Keratinocyte (primary cell): ENCODE results near the gene NLRX1. TPM values are rescaled to one million over a fixed set of nuclear protein-coding genes. Genes with fewer than 3 reads are reported as not detected.
"Not testable (repeated sequence)": the region's sequence is repeated elsewhere in the genome, so short reads cannot be mapped to it uniquely, and the experiment has no call there.

ENCODE experiments used
- DNase-seq: peaks from one replicate; pipeline ENCODE4 v3.0.0-alpha.2; 2011; ENCODE audit warnings: low read depth, missing footprints, low spot score
- FAIRE-seq: peaks from 2 replicates; lab custom pipeline; 2011; peaks lifted over from hg19 to GRCh38; lab: Jason Lieb, UNC
- H2AFZ ChIP-seq: 2 replicates; pipeline ENCODE4 v1.6.0; 2012; ENCODE audit warnings: low read length, control low read depth, inconsistent platforms; ENCODE audit not compliant: control insufficient read depth
- H3K27ac ChIP-seq: 2 replicates; pipeline ENCODE4 v1.5.1; 2011; ENCODE audit warnings: low read length; ENCODE audit not compliant: control insufficient read depth, insufficient read depth
- H3K27me3 ChIP-seq: 3 replicates; pipeline ENCODE4 v1.6.0; 2011; ENCODE audit warnings: low read length; ENCODE audit not compliant: control insufficient read depth, insufficient read depth; ENCODE audit errors: extremely low read depth
- H3K36me3 ChIP-seq, 2 experiments: 2 replicates in 1 of 2; 3 replicates in 1 of 2; pipeline ENCODE4 v1.5.1; 2011; ENCODE audit warnings: low read length in 2 of 2, mild to moderate bottlenecking in 1 of 2; ENCODE audit not compliant: control insufficient read depth in 2 of 2, insufficient read depth in 2 of 2; ENCODE audit errors: extremely low read depth in 1 of 2
- H3K4me1 ChIP-seq: 3 replicates; pipeline ENCODE4 v1.5.1; 2011; ENCODE audit warnings: low read length; ENCODE audit not compliant: control insufficient read depth, insufficient read depth; ENCODE audit errors: extremely low read depth
- H3K4me2 ChIP-seq: 3 replicates; pipeline ENCODE4 v1.6.0; 2011; ENCODE audit warnings: low read depth, low read length; ENCODE audit not compliant: control insufficient read depth, insufficient read depth; ENCODE audit errors: extremely low read depth
- H3K4me3 ChIP-seq, 3 experiments: fragments of 200-600 bp in 1 of 3; sonication (generic) in 1 of 3; 2 replicates in 2 of 3; 3 replicates in 1 of 3; pipeline ENCODE4 v1.5.1; 2011 to 2016; ENCODE audit warnings: low read length in 3 of 3, mild to moderate bottlenecking in 3 of 3, control low read depth in 2 of 3, inconsistent platforms in 1 of 3, low read depth in 1 of 3, mixed read lengths in 1 of 3, mixed run types in 1 of 3, moderate library complexity in 1 of 3; ENCODE audit not compliant: control insufficient read depth in 2 of 3, insufficient read depth in 2 of 3; ENCODE audit errors: extremely low read depth in 1 of 3
- H3K79me2 ChIP-seq: 2 replicates; pipeline ENCODE4 v1.6.0; 2012; ENCODE audit warnings: low read length; ENCODE audit not compliant: control insufficient read depth, insufficient read depth
- H3K9ac ChIP-seq: 3 replicates; pipeline ENCODE4 v1.6.0; 2011; ENCODE audit warnings: low read length; ENCODE audit not compliant: control insufficient read depth, insufficient read depth; ENCODE audit errors: extremely low read depth
- H3K9me1 ChIP-seq: 3 replicates; pipeline ENCODE4 v1.6.0; 2011; ENCODE audit warnings: low read length; ENCODE audit not compliant: control insufficient read depth, insufficient read depth; ENCODE audit errors: extremely low read depth
- H3K9me3 ChIP-seq: 2 replicates; pipeline ENCODE4 v1.5.1; 2012; ENCODE audit warnings: low read depth, low read length; ENCODE audit not compliant: control insufficient read depth
- H4K20me1 ChIP-seq: 3 replicates; pipeline ENCODE4 v1.6.0; 2011; ENCODE audit warnings: low read length; ENCODE audit not compliant: control insufficient read depth, insufficient read depth; ENCODE audit errors: extremely low read depth
- EZH2 ChIP-seq: IDR thresholded peaks from one replicate; pipeline ENCODE4 v1.6.1; 2012; ENCODE audit warnings: inconsistent platforms, mild to moderate bottlenecking, low read length, moderate library complexity
- dilution Hi-C: fragments of 300-500 bp; cut with MboI; formaldehyde crosslinking; loops from one replicate; pipeline ENCODE4 v1.7.0; 2020; ENCODE audit warnings: low sequenced_read_pairs; ENCODE audit not compliant: extremely low pct_ligation_motif_present
- polyA plus RNA-seq, 5 experiments: library from polyadenylated mRNA; depleted of rRNA in 3 of 5; stranded (reverse) in 3 of 5; stranded (forward) in 1 of 5; unstranded in 1 of 5; fragments of >200 nt; gene quantifications; 1 replicate in 1 of 5; 2 replicates in 3 of 5; 3 replicates in 1 of 5; pipeline versions ENCODE4 v1.2.1 to v1.2.3, GENCODE V29; 2011 to 2012; ENCODE audit warnings: missing spikeins in 2 of 5, low read depth in 1 of 5, low replicate concordance in 1 of 5
- TF ChIP-seq, protein P1 (sequence below), 3 experiments: IDR thresholded peaks in 1 of 3; conservative IDR thresholded peaks in 1 of 3; optimal IDR thresholded peaks in 1 of 3; 2 replicates in 2 of 3; 3 replicates in 1 of 3; pipeline versions ENCODE3 to v1.5.1; 2011; ENCODE audit warnings: low read length in 3 of 3, mild to moderate bottlenecking in 3 of 3, moderate library complexity in 2 of 3, control low read depth in 1 of 3, inconsistent platforms in 1 of 3; ENCODE audit not compliant: insufficient read depth in 2 of 3; ENCODE audit errors: extremely low read depth in 1 of 3

NLRX1 gene
- polyA plus RNA-seq, 1 donor (not counting 4 experiments of a cell fraction or from before 2014, with no cell fraction given): 8.1 TPM

GRCh38 chr11:119189393-119189792, 20.9 kb downstream of the NLRX1 start:
- no peaks in the 10 kb centered on the region for H4K20me1 ChIP-seq
- H3K4me2 ChIP-seq: no peak overlapping the region
- no peaks in the 10 kb centered on the region for H3K9me1 ChIP-seq
- no peak for FAIRE-seq
- H3K36me3 ChIP-seq: no peaks in the 10 kb centered on the region
- H3K79me2 ChIP-seq: no peaks in the 10 kb centered on the region
- dilution Hi-C loops: no loop called here
- DNase-seq: no peak
- H3K9ac ChIP-seq: no peak overlapping the region
- no peak overlapping the region for H3K27ac ChIP-seq
- no peak overlapping the region for H2AFZ ChIP-seq
- TF ChIP-seq, protein P1, sequence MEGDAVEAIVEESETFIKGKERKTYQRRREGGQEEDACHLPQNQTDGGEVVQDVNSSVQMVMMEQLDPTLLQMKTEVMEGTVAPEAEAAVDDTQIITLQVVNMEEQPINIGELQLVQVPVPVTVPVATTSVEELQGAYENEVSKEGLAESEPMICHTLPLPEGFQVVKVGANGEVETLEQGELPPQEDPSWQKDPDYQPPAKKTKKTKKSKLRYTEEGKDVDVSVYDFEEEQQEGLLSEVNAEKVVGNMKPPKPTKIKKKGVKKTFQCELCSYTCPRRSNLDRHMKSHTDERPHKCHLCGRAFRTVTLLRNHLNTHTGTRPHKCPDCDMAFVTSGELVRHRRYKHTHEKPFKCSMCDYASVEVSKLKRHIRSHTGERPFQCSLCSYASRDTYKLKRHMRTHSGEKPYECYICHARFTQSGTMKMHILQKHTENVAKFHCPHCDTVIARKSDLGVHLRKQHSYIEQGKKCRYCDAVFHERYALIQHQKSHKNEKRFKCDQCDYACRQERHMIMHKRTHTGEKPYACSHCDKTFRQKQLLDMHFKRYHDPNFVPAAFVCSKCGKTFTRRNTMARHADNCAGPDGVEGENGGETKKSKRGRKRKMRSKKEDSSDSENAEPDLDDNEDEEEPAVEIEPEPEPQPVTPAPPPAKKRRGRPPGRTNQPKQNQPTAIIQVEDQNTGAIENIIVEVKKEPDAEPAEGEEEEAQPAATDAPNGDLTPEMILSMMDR (optimal IDR thresholded peaks at IDR 0.05 in 1 of 3, IDR thresholded peaks at IDR 0.05 in 1 of 3, conservative IDR thresholded peaks at IDR 0.05 in 1 of 3; ENCODE audit: extremely low read depth in 1 of 3, insufficient read depth in 2 of 3, low read length in 3 of 3): no peak
- no peak for TF ChIP-seq EZH2
- no peaks in the 10 kb centered on the region for H3K4me1 ChIP-seq
- H3K9me3 ChIP-seq: no peaks in the 10 kb centered on the region
- no peak overlapping the region for H3K4me3 ChIP-seq
- peaks cover 14% of the 10 kb centered on the region for H3K27me3 ChIP-seq

DNA sequence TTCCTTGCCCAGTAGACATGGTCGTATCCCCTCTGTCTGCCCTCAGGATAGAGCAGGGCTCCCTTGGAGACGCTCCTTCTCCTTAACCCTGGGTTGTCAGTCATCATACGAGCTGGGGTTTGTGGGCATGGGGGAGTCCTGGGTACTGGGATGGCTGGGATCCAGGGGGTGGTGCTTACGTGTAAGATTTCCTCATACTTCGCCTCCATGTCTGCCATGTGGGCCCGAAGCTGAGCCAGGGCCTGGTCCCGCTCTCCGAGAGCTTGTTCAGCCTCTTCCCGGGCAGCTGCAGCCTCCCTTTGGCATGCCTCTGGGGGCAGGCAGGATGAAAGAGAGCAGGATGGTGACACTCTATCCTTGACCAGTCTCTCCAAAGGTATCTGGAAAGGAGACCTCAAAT, 22.0 kb downstream of the NLRX1 start:
- no peaks in the 10 kb centered on the region for H3K79me2 ChIP-seq
- no peaks in the 10 kb centered on the region for H3K4me1 ChIP-seq
- H3K4me3 ChIP-seq: no peak overlapping the region
- no peaks in the 10 kb centered on the region for H3K9me1 ChIP-seq
- no peak overlapping the region for H3K27ac ChIP-seq
- dilution Hi-C loops: no loop called here
- peaks cover 14% of the 10 kb centered on the region for H3K27me3 ChIP-seq
- DNase-seq: no peak
- no peak for TF ChIP-seq EZH2
- TF ChIP-seq, protein P1 (optimal IDR thresholded peaks at IDR 0.05 in 1 of 3, IDR thresholded peaks at IDR 0.05 in 1 of 3, conservative IDR thresholded peaks at IDR 0.05 in 1 of 3; ENCODE audit: extremely low read depth in 1 of 3, insufficient read depth in 2 of 3, low read length in 3 of 3): no peak
- H3K4me2 ChIP-seq: no peak overlapping the region
- H3K9me3 ChIP-seq: no peaks in the 10 kb centered on the region
- no peak for FAIRE-seq
- H4K20me1 ChIP-seq: no peaks in the 10 kb centered on the region
- H3K9ac ChIP-seq: no peak overlapping the region
- H3K36me3 ChIP-seq: no peaks in the 10 kb centered on the region
- H2AFZ ChIP-seq: no peak overlapping the region

GRCh38 chr11:119191265-119191664, 22.7 kb downstream of the NLRX1 start:
- DNase-seq, dilution Hi-C loops: not testable (repeated sequence)

More at GRCh38 chr11:119191265-119191664, 22.7 kb downstream of the NLRX1 start:
- H3K9me1 ChIP-seq, H3K36me3 ChIP-seq, H4K20me1 ChIP-seq, H3K4me2 ChIP-seq, H3K9me3 ChIP-seq, H3K27ac ChIP-seq, FAIRE-seq, H3K79me2 ChIP-seq, H3K9ac ChIP-seq, H3K4me3 ChIP-seq, H2AFZ ChIP-seq, H3K4me1 ChIP-seq: not testable (repeated sequence)
- peaks cover 10% of the 10 kb centered on the region for H3K27me3 ChIP-seq
